ENCODE measurements around the gene PMPCA.

PMPCA gene

DNA sequence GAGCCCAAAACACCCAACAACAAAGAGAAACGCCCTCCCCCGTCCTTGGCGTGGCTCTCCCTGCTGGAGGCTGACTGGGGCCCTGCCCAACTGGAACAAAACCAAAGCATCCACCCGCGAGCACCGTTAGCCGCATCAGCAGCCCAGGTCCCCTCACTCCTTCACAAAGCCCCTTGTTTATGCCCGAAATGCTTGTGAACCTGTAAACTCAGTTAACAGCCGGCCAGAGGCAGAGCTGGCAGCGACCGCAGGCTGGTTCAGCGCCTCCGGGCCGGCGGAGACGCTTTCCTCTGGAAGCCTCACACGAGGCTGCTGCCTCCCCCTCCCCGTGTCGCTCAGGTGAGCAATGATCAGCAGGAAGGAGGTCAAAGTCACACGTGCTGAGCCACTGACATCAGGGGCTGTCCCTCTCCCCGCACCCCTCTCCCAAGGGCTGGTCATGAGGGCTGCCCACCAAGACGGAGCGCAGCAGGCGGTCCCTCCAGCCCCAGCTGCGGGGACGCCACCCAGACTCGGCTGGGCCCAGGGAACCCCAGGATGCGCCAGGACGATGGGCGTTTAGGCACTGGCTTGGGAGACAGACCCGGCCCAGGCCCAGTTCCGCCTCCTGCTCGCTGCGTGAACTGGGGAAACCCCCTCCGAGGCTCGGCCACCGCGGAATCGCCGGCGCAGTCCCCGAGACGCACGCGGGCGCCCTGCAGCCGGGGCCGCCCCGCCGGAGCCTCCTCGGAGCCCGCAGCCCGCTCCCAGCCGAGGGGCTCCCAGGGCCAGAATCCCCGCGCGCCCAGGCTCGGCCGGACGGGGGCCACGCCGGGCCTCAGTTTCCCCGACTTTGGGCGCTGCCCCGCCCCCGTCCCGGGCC, 11.1 kb upstream of the PMPCA start:
- peak; percentile 47 for DNase-seq (ENCODE audit: low read depth)
- peak overlapping the region; percentile 95 for H3K4me3 ChIP-seq (ENCODE audit: low read depth, low read length)
- TF ChIP-seq, protein P1, sequence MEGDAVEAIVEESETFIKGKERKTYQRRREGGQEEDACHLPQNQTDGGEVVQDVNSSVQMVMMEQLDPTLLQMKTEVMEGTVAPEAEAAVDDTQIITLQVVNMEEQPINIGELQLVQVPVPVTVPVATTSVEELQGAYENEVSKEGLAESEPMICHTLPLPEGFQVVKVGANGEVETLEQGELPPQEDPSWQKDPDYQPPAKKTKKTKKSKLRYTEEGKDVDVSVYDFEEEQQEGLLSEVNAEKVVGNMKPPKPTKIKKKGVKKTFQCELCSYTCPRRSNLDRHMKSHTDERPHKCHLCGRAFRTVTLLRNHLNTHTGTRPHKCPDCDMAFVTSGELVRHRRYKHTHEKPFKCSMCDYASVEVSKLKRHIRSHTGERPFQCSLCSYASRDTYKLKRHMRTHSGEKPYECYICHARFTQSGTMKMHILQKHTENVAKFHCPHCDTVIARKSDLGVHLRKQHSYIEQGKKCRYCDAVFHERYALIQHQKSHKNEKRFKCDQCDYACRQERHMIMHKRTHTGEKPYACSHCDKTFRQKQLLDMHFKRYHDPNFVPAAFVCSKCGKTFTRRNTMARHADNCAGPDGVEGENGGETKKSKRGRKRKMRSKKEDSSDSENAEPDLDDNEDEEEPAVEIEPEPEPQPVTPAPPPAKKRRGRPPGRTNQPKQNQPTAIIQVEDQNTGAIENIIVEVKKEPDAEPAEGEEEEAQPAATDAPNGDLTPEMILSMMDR (IDR thresholded peaks at IDR 0.05; ENCODE audit: insufficient read depth, low read depth, low read length, missing control alignments): no peak

DNA sequence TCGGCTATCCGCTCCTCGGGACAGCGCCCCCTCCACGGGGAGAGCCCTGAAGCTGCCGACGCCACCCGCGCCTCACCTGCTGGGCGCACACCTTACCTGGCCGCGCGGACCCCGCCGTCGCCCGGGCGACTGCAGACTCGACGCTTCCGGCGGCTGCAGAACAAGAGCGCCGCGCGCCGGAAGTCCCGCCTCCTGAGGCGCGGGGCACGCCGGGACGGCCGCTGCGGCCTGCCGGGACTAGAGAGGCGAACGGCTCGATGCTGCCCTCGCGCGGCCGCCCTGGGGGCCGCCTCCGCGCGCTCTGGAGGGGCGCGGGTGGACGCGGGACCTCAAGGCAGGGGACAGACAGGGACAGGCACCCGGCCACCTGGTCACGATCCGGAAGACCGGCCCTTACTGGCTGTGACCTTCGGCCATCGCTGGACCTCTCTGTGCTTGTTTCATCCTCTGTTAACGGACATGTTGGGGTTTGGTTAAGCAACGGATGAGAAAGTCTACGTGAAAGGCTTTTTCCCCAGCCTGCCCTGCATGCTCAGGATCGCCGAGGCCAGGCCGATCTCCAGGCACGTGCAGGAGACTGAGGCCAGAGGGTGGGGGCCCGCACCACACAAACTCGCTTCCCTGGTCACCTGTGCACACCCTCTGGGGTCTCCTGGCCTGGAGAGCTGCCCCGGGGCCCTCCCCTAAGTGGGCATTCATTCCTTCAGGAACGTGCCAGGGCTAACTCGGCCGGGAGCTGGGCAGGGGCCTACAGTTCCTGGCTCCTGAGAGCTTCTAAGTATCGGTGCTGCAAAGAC, 10.2 kb upstream of the PMPCA start, which contains the start of gene SNAPC4:
TSS of gene SNAPC4 (minus strand) at position 133 of the 797 bp plus-strand sequence. CDS start 1,742 bp downstream, outside the sequence.
- H3K4me3 ChIP-seq (ENCODE audit: low read depth, low read length): peak within 1 kb of the TSS; percentile 95
- peak; percentile 94 for DNase-seq (ENCODE audit: low read depth)
- TF ChIP-seq, protein P1 (IDR thresholded peaks at IDR 0.05; ENCODE audit: insufficient read depth, low read depth, low read length, missing control alignments): peak; percentile 87

DNA sequence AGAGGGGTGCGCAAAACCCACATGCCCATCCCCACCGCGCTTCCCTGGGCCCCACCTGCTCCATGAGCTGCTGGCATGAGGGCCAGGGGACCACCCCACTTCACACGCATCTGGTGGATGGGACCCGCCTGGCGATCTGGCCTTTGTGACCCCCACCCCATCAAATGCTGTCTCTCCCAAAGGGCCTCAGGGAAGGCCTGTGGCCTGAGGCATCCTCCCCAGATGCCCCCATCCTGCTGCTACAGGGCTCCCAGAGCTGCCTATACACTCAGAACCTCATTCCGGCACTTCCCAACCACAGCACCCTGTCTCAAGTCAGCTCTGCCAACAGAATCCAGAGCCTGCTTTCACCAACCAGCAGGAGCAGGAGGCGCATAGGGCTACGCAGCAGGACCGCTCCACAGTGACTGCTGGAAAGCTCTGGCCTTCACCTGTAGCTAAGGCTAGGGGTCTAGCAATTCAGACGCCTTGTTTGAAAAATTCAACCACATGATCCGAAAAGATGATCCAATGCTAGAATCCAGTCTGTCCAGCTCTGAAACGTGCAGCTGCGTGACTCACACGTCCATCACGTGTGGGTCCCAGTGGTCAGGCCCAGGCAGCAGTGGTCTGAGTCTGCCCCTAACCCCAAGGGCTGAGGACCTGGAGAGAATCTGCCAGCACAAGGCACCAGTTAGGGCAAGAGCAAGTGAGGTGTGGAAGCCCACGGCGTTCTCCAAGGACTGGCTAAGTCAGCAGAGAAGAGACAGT, 9.1 kb upstream of the PMPCA start:
- no peak for DNase-seq (ENCODE audit: low read depth)
- TF ChIP-seq, protein P1 (IDR thresholded peaks at IDR 0.05; ENCODE audit: insufficient read depth, low read depth, low read length, missing control alignments): no peak
- no peak overlapping the region for H3K4me3 ChIP-seq (ENCODE audit: low read depth, low read length)

DNA sequence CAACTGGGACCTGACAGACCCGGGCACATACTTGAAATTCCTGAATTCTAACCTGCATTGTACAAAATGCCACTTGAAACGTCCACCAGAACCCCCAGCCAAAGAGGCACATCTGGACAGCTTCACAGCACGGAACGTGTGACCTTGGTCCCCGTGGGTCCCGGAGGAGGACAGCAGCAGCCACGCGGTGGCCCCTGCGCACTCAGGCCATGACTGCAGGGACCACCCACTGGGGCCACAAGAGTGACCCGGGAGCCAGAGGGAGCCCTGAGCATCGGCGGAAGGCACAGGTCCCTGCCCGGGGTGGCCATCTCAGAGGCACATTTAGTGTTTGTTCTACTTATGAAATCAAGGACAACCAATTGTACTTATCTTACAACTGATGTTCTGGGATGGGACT, 8.4 kb upstream of the PMPCA start:
- TF ChIP-seq, protein P1 (IDR thresholded peaks at IDR 0.05; ENCODE audit: insufficient read depth, low read depth, low read length, missing control alignments): no peak
- DNase-seq (ENCODE audit: low read depth): no peak
- H3K4me3 ChIP-seq (ENCODE audit: low read depth, low read length): no peak overlapping the region

DNA sequence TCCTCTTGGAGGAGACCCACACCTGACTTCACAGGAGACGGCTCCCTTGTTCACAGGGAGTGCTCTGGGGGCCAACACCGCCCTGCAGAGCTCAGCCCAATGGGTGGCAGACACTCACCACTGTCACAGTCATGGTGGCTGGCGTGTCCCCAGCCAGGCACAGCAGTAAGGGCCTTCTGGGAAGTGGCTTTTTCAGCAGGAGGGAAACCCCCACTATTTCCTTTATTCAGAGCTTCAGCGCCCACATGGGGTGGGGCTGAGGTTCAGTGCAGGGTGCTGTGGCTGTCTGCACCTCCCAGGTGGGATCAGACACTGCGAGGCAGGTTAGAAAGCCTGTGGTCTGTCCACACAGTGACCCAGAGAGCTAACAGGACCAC, 6.9 kb upstream of the PMPCA start:
- TF ChIP-seq, protein P1 (IDR thresholded peaks at IDR 0.05; ENCODE audit: insufficient read depth, low read depth, low read length, missing control alignments): no peak
- peak overlapping the region; percentile 31 for H3K4me3 ChIP-seq (ENCODE audit: low read depth, low read length)
- peak; percentile 83 for DNase-seq (ENCODE audit: low read depth)

DNA sequence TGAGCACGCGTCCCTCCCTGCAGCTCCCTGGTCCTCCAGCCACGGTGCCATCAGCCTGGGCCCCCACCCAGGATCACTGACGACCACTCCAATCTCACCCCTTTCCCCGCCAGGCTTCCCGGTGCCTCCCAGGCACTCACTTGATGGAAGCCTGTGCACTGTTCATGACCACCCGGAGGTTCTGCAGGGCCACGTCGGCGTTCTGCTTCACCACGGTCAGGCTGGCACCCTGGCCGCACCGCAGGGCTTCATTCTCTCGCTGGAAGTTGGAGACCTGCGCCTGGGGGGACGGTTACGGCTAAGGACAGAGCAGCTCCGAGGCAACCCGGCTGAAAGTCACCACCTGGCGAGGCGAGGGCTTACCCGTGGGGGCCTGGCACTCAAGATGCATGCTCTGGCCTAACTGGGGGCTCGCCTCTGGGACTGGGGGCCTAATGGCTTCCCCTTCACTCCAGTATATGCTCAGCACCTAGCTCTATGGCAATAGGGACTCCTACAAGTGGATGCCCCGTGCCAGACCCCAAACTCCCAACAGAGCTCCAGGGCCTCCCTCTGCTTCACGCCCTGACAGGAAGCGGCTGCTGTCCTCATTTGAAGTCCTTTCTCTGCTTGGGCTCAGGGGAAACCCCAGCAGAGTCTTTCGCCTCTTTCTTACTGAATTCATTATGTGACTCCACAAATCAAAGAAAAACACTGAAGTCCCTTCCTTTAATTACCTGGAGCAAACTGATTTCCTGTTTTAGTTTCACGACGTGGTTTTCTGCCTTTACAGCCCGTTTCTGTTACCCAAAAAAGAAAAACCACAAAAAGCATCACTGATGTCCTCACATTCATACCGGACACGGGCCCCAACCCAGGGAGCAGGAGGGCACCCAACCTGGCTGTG, 6.3 kb upstream of the PMPCA start:
- H3K4me3 ChIP-seq (ENCODE audit: low read depth, low read length): peak overlapping the region; percentile 31
- DNase-seq (ENCODE audit: low read depth): peak; percentile 68
- TF ChIP-seq, protein P1 (IDR thresholded peaks at IDR 0.05; ENCODE audit: insufficient read depth, low read depth, low read length, missing control alignments): no peak
